WTC11 (cell line): ENCODE data around the gene RFWD3.

Experiments used
- ESRRA ChIP-seq: sonication (generic); formaldehyde crosslinking; IDR thresholded peaks from 2 replicates; pipeline ENCODE4 v1.8.1; 2022; ENCODE audit warnings: mild to moderate bottlenecking, missing genetic modification reagents, borderline replicate concordance
- FOXK1 ChIP-seq: sonication (generic); formaldehyde crosslinking; IDR thresholded peaks from 2 replicates; pipeline ENCODE4 v1.8.0; 2022; ENCODE audit warnings: mild to moderate bottlenecking, moderate library complexity, missing genetic modification reagents
- GTF2I ChIP-seq: fragments of 250-450 bp; sonication (Bioruptor Pico); conservative IDR thresholded peaks from 2 replicates; pipeline ENCODE4 v1.4.0; 2021; ENCODE audit warnings: mild to moderate bottlenecking
- NFE2L1 ChIP-seq: sonication (generic); formaldehyde crosslinking; IDR thresholded peaks from 2 replicates; pipeline ENCODE4 v1.8.1; 2023; ENCODE audit warnings: missing genetic modification reagents
- NFYB ChIP-seq: sonication (generic); formaldehyde crosslinking; conservative IDR thresholded peaks from 2 replicates; pipeline ENCODE4 v1.8.0; 2022; ENCODE audit warnings: low read depth, missing genetic modification reagents
- ZNF232 ChIP-seq: sonication (generic); formaldehyde crosslinking; IDR thresholded peaks from 2 replicates; pipeline ENCODE4 v1.8.0; 2022; ENCODE audit warnings: mild to moderate bottlenecking, missing genetic modification reagents
- TF ChIP-seq, protein P1 (sequence below): fragments of 200-600 bp; IDR thresholded peaks from 2 replicates; pipeline ENCODE4 v1.8.0; 2022; ENCODE audit warnings: antibody characterized with exemption
- TF ChIP-seq, protein P2 (sequence below): sonication (generic); formaldehyde crosslinking; conservative IDR thresholded peaks from 2 replicates; pipeline ENCODE4 v1.8.1; 2022; ENCODE audit warnings: mild to moderate bottlenecking, missing genetic modification reagents
- TF ChIP-seq, protein P3 (sequence below): sonication (generic); formaldehyde crosslinking; IDR thresholded peaks from 2 replicates; pipeline ENCODE4 v1.8.1; 2022; ENCODE audit warnings: mild to moderate bottlenecking, missing genetic modification reagents, moderate library complexity, borderline replicate concordance
- TF ChIP-seq, protein P4 (sequence below): sonication (generic); formaldehyde crosslinking; IDR thresholded peaks from 2 replicates; pipeline ENCODE4 v1.8.0; 2022; ENCODE audit warnings: mild to moderate bottlenecking, missing genetic modification reagents
- TF ChIP-seq, protein P5 (sequence below): sonication (generic); formaldehyde crosslinking; IDR thresholded peaks from 2 replicates; pipeline ENCODE4 v1.8.0; 2022; ENCODE audit warnings: mild to moderate bottlenecking, missing genetic modification reagents

DNA sequence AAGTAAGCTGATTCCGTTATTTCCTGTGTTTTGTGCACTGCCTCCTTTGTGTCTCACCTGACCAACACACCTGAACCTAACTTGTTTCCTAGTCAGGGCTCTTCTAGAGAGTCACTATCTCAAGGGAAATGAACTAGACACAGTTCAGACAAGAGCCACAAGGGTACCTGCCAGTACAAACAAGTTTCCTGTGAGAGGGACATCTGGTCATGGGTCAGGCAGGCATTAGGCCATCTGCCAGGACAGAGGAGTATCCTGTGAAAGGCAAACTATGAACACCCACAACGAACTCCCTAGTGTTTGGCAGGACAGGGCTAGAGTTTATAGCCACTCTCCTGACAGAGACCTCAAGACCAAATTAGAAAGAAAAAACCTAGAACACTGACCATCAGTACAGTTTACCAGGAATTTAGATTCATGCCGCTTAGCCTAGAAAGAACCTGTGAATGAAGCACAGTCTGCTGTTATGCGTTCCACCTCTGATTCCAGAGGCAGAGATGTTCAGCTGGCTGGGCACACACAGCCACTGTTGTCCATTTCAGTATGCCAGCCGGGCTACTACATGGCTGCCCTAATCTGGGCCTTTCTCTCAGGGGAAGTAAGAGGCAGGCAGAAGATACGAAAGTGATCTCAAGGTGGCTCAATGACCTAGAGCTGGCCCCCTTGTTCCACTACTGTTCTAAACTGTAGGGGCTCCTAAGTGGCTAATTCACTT lies 39.0 kb downstream of the RFWD3 start:
- TF ChIP-seq, protein P1, sequence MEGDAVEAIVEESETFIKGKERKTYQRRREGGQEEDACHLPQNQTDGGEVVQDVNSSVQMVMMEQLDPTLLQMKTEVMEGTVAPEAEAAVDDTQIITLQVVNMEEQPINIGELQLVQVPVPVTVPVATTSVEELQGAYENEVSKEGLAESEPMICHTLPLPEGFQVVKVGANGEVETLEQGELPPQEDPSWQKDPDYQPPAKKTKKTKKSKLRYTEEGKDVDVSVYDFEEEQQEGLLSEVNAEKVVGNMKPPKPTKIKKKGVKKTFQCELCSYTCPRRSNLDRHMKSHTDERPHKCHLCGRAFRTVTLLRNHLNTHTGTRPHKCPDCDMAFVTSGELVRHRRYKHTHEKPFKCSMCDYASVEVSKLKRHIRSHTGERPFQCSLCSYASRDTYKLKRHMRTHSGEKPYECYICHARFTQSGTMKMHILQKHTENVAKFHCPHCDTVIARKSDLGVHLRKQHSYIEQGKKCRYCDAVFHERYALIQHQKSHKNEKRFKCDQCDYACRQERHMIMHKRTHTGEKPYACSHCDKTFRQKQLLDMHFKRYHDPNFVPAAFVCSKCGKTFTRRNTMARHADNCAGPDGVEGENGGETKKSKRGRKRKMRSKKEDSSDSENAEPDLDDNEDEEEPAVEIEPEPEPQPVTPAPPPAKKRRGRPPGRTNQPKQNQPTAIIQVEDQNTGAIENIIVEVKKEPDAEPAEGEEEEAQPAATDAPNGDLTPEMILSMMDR: no peak
- TF ChIP-seq ESRRA (CRISPR knock-in tag): no peak
- TF ChIP-seq, protein P2, sequence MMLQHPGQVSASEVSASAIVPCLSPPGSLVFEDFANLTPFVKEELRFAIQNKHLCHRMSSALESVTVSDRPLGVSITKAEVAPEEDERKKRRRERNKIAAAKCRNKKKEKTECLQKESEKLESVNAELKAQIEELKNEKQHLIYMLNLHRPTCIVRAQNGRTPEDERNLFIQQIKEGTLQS (CRISPR knock-in tag): no peak
- TF ChIP-seq, protein P3, sequence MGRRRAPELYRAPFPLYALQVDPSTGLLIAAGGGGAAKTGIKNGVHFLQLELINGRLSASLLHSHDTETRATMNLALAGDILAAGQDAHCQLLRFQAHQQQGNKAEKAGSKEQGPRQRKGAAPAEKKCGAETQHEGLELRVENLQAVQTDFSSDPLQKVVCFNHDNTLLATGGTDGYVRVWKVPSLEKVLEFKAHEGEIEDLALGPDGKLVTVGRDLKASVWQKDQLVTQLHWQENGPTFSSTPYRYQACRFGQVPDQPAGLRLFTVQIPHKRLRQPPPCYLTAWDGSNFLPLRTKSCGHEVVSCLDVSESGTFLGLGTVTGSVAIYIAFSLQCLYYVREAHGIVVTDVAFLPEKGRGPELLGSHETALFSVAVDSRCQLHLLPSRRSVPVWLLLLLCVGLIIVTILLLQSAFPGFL (CRISPR knock-in tag): no peak
- no peak for TF ChIP-seq GTF2I (CRISPR knock-in tag)
- no peak for TF ChIP-seq NFYB (CRISPR knock-in tag)
- no peak for TF ChIP-seq FOXK1 (CRISPR knock-in tag)
- no peak for TF ChIP-seq NFE2L1 (CRISPR knock-in tag)
- no peak for TF ChIP-seq ZNF232
- TF ChIP-seq, protein P4, sequence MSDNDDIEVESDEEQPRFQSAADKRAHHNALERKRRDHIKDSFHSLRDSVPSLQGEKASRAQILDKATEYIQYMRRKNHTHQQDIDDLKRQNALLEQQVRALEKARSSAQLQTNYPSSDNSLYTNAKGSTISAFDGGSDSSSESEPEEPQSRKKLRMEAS (CRISPR knock-in tag): no peak
- TF ChIP-seq, protein P5, sequence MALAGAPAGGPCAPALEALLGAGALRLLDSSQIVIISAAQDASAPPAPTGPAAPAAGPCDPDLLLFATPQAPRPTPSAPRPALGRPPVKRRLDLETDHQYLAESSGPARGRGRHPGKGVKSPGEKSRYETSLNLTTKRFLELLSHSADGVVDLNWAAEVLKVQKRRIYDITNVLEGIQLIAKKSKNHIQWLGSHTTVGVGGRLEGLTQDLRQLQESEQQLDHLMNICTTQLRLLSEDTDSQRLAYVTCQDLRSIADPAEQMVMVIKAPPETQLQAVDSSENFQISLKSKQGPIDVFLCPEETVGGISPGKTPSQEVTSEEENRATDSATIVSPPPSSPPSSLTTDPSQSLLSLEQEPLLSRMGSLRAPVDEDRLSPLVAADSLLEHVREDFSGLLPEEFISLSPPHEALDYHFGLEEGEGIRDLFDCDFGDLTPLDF (CRISPR knock-in tag): no peak
